GM18511 (cell line): ENCODE results near the gene FRMD8.
"Not testable (repeated sequence)": the region's sequence is repeated elsewhere in the genome, so short reads cannot be mapped to it uniquely, and the experiment has no call there.

Source experiments
- ATAC-seq: cut with Tn5 transposase; IDR thresholded peaks from one replicate; pipeline ENCODE4 v1.9.1; 2021; ENCODE audit warnings: mild to moderate bottlenecking, moderate library complexity; ENCODE audit not compliant: unreplicated experiment

The FRMD8 gene

DNA sequence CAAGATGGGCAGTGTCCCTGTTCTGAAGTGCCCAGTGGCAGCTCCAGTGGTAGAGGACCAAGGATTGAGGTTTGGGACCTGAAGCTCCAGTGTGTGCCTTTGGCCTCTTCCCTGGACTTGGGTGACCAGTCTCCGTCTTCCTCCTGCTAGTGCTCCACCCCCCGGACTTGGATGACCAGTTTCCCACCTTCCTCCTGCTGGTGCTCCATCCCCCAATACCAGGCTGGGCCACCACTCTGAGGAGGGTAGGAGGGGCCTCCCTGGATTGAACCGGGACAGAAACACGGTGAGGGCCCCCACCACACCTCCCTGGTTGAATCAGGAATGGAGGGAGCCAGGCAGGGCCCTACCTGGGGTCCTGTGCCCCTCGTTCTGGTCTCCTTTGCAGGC is 25.2 kb downstream of the FRMD8 start:
- ATAC-seq, result no peak

DNA sequence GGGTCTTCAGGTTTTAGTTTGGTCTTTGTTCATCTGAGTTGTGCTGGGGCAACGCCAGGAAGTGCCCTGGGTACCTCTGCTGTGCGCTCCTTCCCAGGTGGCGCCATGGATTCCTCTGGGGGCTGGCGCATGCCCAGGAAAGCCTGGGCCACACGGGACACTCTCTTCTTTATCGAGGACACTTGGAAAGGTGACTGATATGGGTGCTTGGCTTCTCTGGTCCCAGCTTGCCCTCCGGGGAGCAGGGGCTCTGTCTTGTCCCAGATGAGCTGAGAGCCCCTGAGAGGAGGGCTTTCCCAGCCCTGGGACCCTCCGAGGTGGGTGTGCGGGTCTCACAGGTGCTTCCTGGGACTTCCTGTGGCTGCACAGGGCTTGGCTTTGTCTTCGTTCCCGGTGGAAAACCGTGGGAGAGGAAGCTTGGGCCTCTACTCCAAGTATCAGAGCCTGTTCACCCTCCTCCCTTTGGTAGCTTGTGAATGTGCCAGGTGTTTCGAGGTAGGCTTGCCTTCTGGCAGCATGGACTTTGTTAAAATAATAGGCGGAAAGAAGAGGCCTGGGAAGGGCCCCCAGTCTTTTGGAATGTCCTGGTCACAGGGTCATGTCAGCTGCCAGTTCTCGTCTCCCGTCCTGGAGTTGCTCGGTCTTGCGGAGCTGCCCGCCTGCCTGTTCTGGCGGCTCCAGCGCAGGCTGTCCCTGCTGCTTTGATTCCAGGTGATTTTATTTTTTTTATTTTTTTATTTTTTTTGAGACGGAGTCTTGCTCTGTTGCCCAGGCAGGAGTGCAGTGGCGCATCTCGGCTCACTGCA is 26.0 kb downstream of the FRMD8 start:
- ATAC-seq, result no peak

DNA sequence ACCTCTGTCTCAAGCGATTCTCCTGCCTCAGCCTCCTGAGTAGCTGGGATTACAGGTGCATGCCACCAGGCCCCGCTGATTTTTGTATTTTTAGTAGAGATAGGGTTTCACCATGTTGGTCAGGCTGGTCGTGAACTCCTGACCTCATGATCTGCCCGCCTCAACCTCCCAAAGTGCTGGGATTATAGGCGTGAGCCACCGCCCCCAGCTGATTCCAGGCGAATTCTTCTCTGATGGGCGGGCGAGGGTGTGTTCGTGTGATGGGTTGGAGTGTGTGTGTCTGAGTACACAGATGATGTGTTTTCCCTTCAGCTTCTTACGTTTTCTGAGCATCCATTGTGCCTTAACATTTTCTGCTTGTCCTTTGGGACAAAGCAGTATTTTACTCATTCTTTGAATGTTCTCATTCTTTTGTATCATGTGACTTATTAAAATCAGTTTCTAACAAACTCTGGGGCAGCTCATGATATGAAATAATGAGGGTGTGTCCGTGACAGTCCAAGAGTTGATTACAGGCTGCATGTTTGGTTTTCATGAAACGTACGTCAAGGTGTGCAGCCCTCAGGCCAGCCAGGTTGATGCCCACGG is 26.7 kb downstream of the FRMD8 start:
- not testable (repeated sequence) for ATAC-seq

DNA sequence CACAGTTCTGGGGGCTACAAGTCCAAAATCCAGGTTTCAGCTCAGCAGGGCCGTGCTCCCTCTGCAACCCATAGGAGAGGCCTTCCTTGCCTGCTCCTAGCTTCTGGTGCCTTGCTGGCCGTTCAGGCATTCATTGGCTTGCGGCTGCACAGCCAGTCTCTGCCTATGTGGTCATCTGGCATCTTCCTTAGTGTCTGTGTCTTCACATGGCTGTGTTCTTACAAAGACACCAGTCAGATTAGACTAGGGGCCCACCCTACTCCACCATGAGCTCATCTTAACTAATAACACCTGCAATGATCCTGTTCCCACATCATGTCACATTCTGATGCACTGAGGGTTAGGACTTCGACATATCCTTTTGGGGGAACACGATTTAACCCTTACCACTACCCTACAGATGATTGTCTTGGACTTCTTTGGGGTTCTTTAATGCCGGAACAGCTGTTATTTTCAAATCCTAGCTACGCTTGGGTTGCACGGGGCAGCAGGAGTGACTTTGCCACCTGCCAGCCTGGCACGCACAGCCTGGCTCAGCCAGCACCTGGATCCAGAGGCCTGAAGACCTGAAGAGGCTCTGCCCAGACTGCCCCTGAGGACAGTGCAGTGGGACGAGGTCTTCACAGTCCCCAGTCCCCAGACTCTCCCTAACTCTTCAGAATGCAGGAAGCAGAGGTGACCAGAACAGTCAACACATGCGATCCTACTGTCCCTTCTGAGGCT is 28.5 kb downstream of the FRMD8 start:
- no peak for ATAC-seq

DNA sequence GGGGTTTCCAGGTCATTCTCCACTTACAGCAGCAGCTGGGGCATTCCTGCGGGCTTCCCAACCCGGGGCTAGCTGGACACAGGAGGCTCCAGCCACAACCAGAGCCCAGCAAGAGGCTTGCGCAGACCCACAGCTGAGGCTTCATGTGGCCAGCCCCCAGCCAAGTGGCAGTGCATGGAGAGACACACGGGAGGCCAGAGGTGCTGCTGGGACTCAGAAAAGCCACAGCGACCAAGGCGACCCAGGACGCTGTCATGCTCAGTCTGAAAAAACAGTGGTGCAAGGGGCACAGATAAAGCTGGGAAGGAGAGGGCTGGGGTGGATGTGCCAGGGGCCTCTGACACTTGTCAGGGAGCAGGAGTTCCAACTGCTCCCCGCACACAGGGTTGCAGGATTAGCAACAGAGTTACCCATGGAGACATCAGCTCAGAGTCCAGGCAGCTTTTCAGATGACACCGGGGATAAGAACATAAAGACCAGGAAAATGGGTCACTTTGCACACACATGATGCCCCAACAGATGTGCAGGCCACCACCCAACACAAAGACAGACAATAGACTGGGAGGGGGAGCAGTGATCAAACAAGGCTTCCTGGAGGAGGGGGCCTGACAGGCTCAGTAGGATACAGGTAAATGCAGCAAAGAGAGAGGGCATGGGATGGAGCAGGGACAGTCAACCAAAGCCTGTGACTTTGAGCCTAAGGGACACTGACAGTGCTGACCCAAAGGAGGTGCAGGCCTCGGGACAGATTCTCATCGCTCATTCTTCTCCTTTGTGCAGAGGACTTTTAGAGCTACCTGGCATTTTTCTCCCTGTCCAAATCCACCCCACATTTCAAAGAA is 29.3 kb downstream of the FRMD8 start:
- ATAC-seq, result no peak

DNA sequence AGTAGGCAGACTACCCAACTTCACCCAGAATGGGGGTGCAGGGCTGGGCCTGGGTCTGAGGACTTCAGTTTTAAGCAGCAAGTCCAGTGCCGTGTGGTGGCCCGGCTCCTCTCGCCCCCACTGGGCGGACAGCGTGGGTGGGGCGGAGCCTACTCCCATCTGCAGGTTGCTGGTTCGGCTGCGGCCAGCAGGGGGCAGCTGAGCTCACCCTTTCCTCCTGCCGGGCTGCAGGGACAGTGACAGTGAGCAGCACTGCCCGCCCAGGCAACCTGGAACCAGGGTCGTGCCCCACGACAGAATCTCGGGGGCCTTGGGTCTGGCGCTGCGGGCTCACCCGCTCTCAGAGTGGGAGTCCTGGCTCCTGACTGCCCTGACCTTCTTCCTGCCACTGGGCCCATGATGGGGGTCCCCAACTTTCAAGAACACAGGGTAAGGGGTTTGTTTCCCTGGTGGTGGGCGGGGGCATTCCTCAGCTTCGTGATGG is 29.9 kb downstream of the FRMD8 start:
- peak; percentile 42 for ATAC-seq

DNA sequence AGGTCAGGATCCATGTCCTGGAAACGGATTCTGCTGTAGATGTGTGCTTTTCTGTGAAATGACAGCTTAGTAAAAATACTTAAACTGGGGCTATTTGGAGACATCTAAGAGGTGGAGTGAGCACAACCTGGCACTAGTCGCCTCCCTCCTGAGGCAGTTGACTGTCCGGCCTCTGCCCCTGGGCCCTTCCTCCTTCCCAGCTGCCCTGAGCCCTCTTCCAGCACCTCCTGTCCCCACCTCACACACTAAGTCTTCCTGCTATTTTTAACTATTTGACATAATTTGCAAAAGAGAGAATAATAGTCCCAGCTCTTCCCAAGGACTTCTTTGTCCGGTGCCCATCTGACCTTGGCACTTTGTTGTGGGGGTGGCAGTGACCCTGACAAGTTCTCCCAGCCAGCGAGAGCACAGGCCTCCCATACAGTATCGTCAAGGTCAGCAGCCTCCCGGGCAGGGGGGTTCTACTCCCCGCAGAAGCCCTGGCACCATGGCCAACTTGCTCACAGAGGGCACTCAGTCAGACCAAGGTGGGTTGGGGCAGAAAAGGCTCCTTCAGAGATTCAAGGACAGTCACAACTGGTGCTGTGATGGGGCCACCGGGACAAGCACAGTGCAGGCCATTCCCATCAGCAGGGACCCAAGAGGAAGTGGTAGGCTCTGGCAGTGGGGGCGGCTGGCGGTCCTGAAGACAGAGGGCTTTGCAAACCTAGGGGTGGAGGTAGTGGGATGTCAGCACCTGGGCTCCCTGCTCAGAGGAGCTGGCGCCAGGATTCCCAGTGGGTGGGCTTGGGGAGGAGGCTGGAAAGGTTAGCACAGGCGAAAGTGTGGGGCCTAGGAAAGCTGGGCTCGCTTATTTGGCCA is 30.6 kb downstream of the FRMD8 start:
- no peak for ATAC-seq

DNA sequence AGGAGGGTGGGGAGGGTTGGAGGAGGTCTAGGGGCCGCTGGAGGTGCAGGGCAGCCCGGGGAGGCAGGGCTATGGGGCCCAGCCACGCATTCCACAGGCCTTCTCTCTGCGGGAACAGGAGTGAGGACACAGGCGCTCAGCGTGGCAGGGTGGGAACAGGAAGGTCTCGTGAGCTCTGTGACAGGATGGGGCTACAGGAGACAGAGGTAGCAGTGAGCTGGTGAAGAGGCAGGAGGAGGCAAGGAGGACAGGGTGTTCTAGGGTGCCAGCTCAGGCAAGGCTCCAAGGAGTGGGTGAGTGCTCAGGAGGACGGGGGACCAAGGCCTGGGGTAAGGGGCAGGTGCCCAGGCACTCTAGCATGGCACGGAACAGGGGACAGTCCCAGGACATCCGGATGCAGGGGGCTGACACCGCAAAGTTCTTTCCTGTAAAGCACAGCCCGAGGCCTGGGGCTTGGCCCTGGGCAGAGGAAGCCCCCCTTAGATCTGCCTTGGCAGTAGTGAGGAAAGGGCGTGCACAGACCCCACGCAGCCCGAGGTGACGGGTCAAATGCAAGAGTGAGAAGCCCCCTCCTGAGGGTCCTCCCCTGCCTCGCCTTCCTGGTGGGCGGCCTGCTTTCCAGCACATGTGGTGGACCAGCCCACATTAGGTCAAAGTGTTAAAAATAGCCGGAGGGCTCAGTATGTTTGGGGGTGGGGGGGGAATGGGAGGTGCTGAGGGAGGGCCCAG is 31.4 kb downstream of the FRMD8 start:
- ATAC-seq, result no peak

DNA sequence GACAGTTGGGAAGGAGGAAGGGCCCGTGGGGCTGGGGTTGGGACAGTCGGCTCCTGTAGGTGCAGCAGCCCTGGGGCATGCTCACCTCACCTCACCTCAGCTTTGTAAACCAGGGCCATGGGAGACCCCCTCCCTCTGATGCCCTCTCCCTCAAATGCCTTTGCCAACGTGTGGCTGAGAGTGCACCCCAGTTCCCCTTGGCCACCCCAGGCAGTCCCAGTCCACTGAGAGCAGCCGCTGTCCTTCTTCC is 31.9 kb downstream of the FRMD8 start:
- no peak for ATAC-seq

DNA sequence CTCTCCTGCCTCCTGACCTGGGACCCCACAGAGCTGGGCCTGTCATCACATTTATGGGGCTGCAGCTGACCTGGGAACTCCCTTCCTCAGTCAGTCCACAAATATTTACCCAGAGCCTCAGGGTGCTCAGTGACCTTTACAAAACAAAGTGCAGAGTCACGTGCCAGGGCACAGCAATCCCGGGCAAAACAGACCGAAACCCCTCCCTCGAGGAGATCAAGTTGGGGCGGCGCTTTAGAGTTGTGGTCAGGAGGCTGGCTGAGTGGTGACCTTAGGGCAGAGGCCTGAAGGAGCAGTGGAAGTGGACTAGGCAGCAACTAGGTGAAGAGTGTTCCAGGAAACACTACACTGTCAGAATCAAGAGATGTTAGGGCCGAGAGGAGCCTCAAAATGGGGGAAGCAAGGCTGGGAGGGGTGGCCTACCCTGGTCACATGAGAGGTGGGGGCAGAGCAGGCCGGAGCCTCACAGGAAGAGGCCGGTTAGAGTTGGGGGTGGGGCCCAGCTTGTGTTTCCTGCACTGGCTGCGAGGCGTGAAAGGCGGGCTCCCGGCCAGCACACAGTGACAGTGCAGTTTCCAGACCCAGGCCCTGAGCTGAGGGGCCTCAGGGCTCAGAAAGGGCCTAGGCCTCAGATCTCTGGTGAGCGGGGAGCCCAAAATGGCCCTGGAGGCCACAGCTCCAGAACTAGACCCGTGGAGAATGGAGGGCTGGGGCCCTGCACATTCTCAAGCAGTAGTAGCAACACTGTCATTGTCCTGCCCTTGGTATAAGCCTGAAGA is 32.4 kb downstream of the FRMD8 start:
- ATAC-seq, result peak; percentile 47

DNA sequence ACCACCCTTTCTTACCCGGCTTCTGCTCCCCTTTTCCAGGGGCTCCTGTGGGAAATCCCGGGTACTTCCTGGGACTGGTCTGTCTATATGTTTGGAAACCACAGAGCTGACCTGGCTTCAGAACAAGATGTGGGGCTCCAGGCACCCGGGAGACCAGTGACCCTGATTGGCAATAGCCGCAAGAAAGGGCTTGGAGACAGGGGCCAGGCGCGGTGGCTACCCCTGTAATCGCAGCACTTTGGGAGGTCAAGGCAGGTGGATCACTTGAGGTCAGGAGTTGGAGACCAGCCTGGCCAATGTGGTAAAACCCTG is 33.0 kb downstream of the FRMD8 start:
- no peak for ATAC-seq

DNA sequence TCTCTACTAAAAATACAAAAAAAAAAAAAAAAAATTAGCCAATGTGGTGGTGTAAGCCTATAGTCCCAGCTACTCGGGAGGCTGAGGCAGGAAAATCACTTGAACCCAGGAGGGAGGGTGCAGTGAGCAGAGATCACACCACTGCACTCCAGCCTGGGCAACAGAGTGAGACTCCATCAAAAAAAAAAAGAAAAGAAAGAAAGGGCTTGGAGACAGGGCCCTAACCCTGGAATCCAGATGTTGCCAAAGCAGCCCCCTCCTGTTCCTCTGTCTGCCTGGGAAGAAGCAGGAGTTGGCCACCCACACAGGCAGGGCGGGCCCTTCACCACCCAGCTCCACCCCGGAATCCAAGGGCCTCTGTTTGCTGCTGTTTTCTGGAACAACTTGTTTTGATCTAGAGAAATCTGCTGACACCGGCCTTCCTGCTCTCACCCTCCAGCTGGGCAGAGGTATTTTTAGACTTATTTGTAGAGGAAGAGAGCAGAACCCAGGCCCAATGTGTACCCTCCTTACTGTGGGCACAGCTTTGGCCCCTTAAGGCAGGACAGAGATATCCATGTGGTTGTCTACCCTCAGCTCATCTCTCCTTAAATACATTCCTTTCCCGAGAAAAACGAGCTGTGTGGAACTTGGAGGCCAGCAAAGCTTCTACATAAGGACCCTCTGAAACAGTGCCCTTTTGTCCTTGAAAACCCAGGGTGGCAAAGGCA is 33.5 kb downstream of the FRMD8 start:
- no peak for ATAC-seq

DNA sequence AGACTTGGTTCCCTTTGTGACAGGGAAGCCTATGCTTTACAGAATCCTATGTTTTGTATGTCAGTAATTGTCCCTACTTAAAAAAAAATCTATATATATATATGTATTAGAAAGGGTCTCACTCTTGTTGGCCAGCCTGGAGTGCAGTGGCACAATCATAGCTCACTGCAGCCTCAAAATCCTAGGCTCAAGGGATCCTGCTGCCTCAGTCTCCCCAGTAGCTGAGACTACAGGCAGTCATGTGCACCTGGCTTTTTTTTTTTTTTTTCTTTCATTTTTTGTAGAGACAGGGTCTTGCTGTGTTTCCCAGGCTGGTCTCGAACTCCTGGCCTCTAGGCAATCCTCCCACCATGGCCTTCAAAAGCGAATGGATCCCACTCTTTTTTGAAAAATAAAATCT is 34.1 kb downstream of the FRMD8 start:
- no peak for ATAC-seq

DNA sequence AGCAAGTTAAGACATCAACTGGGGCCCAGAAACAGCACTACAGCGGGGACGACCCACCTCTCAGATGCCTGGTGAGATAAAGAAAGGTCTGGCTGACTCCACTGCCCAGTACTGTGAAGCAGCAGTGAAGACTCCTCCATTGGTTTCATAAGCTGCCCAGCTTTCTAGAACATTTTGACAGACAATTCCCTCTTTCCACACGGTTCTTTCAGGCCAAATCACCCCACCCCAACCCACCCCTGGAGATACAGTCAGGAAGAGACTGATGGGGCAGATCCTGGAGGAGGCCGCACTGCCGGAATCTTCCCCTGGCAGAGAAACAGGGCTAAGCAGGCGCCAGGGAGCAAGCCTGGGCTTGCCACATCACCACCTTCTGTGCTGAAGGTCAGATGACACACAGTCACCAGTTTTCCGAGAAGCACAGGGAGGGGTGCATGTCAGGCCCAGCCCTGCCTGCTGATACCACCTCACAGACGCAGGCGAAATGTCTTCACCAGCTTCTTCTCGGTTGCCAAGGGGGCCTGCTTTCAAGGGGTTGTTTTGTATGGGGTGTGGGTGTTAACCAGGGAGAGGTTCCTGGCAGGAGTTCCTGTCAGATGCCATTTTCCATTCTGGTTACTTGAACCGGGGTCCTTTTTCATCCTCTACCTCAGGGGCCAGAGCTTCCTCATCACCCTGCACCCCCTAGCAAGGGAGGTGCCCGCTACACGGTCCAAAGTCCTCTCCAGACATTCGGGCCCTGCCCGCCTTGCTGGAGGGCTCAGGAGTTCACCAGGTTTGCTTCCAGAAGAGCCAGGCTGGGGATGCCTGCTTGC is 34.7 kb downstream of the FRMD8 start:
- no peak for ATAC-seq

DNA sequence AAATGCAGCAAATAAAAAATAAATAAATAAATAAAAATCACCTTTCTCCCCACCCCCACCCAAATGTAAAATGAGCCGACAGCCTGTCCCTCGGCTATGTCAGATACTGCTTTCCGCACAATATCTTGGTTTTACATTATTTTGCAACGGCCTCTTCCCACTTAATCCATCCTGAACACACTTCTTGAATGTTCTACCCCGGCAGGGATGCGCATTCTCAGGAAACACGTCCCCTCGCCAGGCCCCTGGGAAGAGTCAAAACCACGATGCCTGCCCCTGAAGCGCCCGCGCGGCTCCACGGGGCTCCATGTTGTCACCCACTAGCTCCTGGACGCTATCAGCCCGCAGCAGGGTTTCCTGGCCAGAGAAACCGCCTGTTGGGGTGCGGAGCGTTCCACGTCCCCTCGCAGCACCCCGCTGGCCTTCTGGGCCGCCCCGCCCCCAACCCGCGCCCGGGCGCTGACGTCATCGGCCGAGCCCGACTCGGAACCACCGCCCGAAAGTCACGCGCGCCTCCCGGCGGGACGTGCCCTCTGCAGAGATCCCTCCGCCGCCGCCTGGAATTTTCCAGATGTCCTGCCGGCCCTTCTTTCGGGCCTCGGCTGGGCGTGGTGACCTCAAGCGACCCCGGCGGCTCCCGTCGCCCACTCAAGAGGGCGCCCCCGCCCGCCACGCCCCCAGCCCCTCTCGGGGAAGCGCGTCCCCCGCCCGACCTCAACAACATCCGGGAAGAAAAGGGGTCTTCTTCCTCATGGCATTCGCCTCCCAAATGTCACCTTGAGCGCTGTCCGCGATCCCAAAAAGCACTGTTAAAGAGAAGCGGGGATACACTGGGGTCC is 35.6 kb downstream of the FRMD8 start:
- ATAC-seq, result no peak

DNA sequence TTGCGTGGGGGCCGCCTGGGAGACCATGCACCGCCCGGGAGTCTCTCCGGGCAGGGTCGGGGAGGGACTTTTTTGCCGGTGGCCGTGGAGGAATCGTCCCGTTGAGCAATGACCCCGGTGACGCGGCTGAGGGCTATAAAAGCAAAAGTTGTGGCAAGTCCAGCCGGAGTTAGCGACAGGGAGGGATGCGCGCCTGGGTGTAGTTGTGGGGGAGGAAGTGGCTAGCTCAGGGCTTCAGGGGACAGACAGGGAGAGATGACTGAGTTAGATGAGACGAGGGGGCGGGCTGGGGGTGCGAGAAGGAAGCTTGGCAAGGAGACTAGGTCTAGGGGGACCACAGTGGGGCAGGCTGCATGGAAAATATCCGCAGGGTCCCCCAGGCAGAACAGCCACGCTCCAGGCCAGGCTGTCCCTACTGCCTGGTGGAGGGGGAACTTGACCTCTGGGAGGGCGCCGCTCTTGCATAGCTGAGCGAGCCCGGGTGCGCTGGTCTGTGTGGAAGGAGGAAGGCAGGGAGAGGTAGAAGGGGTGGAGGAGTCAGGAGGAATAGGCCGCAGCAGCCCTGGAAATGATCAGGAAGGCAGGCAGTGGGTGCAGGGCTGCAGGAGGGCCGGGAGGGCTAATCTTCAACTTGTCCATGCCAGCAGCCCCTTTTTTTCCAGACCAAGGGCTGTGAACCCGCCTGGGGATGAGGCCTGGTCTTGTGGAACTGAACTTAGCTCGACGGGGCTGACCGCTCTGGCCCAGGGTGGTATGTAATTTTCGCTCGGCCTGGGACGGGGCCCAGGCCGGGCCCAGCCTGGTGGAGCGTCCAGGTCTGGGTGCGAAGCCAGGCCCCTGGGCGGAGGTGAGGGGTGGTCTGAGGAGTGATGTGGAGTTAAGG is 36.4 kb downstream of the FRMD8 start, which contains the start of gene NEAT1:
NEAT1 (plus strand) TSS at position 166 of the 883 bp plus-strand sequence.
- peak; percentile 17 for ATAC-seq
